ENCODE measurements around the gene CRKL.

Gene CRKL

GRCh38 chr22:20997536-20998257 lies 80.5 kb downstream of the CRKL start:
- DNase-seq = no peak

GRCh38 chr22:20998411-20999336 lies 81.5 kb downstream of the CRKL start:
- DNase-seq = no peak

DNA sequence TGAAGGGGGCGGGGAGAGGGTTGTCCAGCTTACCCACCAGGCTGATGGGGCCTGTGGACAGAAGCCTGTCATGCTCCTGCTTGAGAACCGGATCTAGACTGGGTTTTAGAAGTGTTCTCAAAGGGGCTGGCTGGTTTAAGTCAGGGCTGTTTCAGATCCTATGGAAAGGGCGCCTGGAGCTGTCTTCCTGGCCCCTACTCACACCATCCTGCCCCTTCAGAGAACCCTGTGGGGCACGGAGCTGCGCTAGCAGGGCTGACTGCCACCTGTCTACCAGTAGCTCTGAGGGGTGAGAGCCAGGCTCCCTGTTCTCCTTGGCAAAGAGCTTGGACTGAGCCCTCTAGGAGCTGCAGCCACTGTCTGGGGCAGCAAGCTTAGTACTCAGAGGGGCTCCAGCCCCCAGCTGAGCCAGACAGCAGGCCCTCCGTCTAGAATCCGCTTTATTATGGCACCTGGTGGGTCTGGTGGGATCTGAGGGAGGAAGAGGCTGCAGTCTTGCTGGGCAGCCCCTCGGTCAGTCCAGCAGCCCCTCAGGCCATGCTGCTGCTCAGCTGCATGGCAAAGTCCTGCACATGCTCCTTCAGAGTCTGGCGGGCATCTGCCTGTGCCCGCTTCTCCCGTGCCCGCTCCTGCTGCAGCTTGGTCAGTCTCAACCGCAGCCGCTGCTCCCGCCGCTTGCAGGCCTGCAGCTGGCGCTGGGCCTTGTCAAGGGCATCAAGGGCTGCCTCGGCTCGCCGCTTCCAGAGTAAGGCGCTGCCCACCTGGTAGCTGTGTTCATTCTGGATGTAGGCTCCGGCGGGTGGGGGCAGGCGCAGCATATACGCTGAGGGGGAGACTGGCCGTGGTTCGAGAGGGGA lies 82.4 kb downstream of the CRKL start:
- DNase-seq = no peak

GRCh38 chr22:21000207-21000986 lies 83.2 kb downstream of the CRKL start:
- no peak for DNase-seq

- no peak for DNase-seq
Measured at GRCh38 chr22:21000987-21001600, 83.9 kb downstream of the CRKL start.

GRCh38 chr22:21001601-21002325 lies 84.6 kb downstream of the CRKL start, which contains the start of gene THAP7:
Gene THAP7, minus strand, starts transcription at chr22:21002118. Its CDS starts 207 bp downstream, at chr22:21001911.
- peak; percentile 96 for DNase-seq

Data from CD4-positive, alpha-beta T cell treated with Interleukin-1 beta for 1 hour (primary cell).